SU-DHL-6 (cell line): Measurements from ENCODE around the gene SBNO2.

Experiments used
- H2AFZ ChIP-seq: fragments of 200-600 bp; sonication (generic); 2 replicates; pipeline ENCODE4 v1.6.1; 2014; ENCODE audit warnings: low read depth, mild to moderate bottlenecking, moderate library complexity, mixed read lengths, antibody characterized with exemption, low read length; ENCODE audit not compliant: severe bottlenecking
- H3F3A ChIP-seq: fragments of 200-600 bp; shearing (Covaris generic); 2 replicates; pipeline ENCODE4 v1.6.0; 2016; ENCODE audit warnings: antibody characterized with exemption, mild to moderate bottlenecking; ENCODE audit not compliant: insufficient read depth
- H3K27ac ChIP-seq: fragments of 200-600 bp; sonication (generic); 2 replicates; pipeline ENCODE4 v1.5.1; 2016; ENCODE audit warnings: low read depth, mild to moderate bottlenecking, low read length, moderate library complexity, mixed read lengths
- H3K27me3 ChIP-seq: fragments of 200-600 bp; sonication (generic), shearing (Covaris generic); 2 replicates; pipeline ENCODE4 v1.6.0; 2014; ENCODE audit warnings: mild to moderate bottlenecking, low read length
- H3K36me3 ChIP-seq: fragments of 200-600 bp; sonication (generic); 2 replicates; pipeline ENCODE4 v1.6.1; 2014; ENCODE audit warnings: mild to moderate bottlenecking, low read length, mixed read lengths
- H3K4me2 ChIP-seq: fragments of 300-600, 200-600 bp; shearing (Covaris generic), sonication (generic); 2 replicates; pipeline ENCODE4 v1.6.0; 2014; ENCODE audit warnings: low read length, low read depth, mild to moderate bottlenecking; ENCODE audit not compliant: poor library complexity, severe bottlenecking
- H3K4me3 ChIP-seq: fragments of 200-600 bp; sonication (generic); 2 replicates; pipeline ENCODE4 v1.5.1; 2014; ENCODE audit warnings: antibody characterized with exemption, low read length, mild to moderate bottlenecking, mixed read lengths; ENCODE audit not compliant: insufficient read depth, poor library complexity, severe bottlenecking
- H3K79me2 ChIP-seq: fragments of 200-600 bp; sonication (generic); 2 replicates; pipeline ENCODE4 v1.6.1; 2014; ENCODE audit warnings: mild to moderate bottlenecking, low read length, moderate library complexity; ENCODE audit not compliant: insufficient read depth
- H3K9ac ChIP-seq: fragments of 200-600 bp; sonication (generic); 2 replicates; pipeline ENCODE4 v1.7.0; 2014; ENCODE audit warnings: mild to moderate bottlenecking, low read length
- H3K9me2 ChIP-seq: fragments of 200-600 bp; sonication (generic); replicated peaks from 2 replicates; pipeline ENCODE4 v1.6.1; 2014; ENCODE audit warnings: low read length; ENCODE audit not compliant: insufficient read depth
- H3K9me3 ChIP-seq: fragments of 200-600 bp; sonication (generic); 2 replicates; pipeline ENCODE4 v1.6.1; 2014; ENCODE audit warnings: low read length, mixed read lengths; ENCODE audit not compliant: insufficient read depth
- H4K20me1 ChIP-seq: fragments of 200-600 bp; sonication (generic); 2 replicates; pipeline ENCODE4 v1.6.1; 2014; ENCODE audit warnings: low read depth, mild to moderate bottlenecking, antibody characterized with exemption, low read length, moderate library complexity, mixed read lengths
- EZH2phosphoT487 ChIP-seq: fragments of 200-600 bp; sonication (generic), shearing (Covaris generic); conservative IDR thresholded peaks from 2 replicates; pipeline ENCODE4 v1.6.1; 2018; ENCODE audit warnings: mild to moderate bottlenecking, antibody characterized with exemption, low read length, moderate library complexity, mixed read lengths
- TF ChIP-seq, protein P1 (sequence below): fragments of 200-600 bp; sonication (generic); IDR thresholded peaks from one replicate; pipeline ENCODE4 v1.5.1; 2017; ENCODE audit warnings: antibody characterized with exemption, mild to moderate bottlenecking, low read length, moderate library complexity; ENCODE audit not compliant: insufficient read depth, poor library complexity, severe bottlenecking

Gene SBNO2

GRCh38 chr19:1199531-1199930 is 25.5 kb upstream of the SBNO2 start:
- no peak overlapping the region for H2AFZ ChIP-seq
- no peaks in the 10 kb centered on the region for H3K27me3 ChIP-seq
- no peaks in the 10 kb centered on the region for H3K9me2 ChIP-seq
- H3K4me3 ChIP-seq, result no peak overlapping the region
- no peaks in the 10 kb centered on the region for H3K9me3 ChIP-seq
- H3K79me2 ChIP-seq, result no peaks in the 10 kb centered on the region
- TF ChIP-seq, protein P1, sequence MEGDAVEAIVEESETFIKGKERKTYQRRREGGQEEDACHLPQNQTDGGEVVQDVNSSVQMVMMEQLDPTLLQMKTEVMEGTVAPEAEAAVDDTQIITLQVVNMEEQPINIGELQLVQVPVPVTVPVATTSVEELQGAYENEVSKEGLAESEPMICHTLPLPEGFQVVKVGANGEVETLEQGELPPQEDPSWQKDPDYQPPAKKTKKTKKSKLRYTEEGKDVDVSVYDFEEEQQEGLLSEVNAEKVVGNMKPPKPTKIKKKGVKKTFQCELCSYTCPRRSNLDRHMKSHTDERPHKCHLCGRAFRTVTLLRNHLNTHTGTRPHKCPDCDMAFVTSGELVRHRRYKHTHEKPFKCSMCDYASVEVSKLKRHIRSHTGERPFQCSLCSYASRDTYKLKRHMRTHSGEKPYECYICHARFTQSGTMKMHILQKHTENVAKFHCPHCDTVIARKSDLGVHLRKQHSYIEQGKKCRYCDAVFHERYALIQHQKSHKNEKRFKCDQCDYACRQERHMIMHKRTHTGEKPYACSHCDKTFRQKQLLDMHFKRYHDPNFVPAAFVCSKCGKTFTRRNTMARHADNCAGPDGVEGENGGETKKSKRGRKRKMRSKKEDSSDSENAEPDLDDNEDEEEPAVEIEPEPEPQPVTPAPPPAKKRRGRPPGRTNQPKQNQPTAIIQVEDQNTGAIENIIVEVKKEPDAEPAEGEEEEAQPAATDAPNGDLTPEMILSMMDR, result no peak
- TF ChIP-seq EZH2phosphoT487, result no peak
- H3K36me3 ChIP-seq, result no peaks in the 10 kb centered on the region
- no peak overlapping the region for H3K27ac ChIP-seq
- no peak overlapping the region for H3K4me2 ChIP-seq
- H3F3A ChIP-seq, result peaks cover 8% of the 10 kb centered on the region
- H3K9ac ChIP-seq, result no peak overlapping the region
- H4K20me1 ChIP-seq, result no peaks in the 10 kb centered on the region

- Histone ChIP-seq H3K27me3 (no peaks in the 10 kb centered on the region), H3K79me2 (no peaks in the 10 kb centered on the region), H3K36me3 (no peaks in the 10 kb centered on the region), H4K20me1 (no peaks in the 10 kb centered on the region), H2AFZ (no peak overlapping the region), H3K9ac (no peak overlapping the region), H3K9me2 (no peaks in the 10 kb centered on the region), H3K4me2 (no peak overlapping the region), H3F3A (0 out of 2 replicates have a peak, but pooled peaks cover 3% of the 10 kb centered on the region), H3K9me3 (no peaks in the 10 kb centered on the region), H3K4me3 (no peak overlapping the region), H3K27ac (no peak overlapping the region)
- TF ChIP-seq, protein P1, result no peak
- TF ChIP-seq EZH2phosphoT487, result no peak
These were observed 15.4 kb upstream of the SBNO2 start for GRCh38 chr19:1189419-1189818.

GRCh38 chr19:1183543-1184172 is 9.6 kb upstream of the SBNO2 start:
- Histone ChIP-seq H3K9ac (no peak overlapping the region), H3K9me2 (no peaks in the 10 kb centered on the region), H3K27ac (no peak overlapping the region), H3K9me3 (no peaks in the 10 kb centered on the region), H3K4me3 (no peak overlapping the region), H3K27me3 (no peaks in the 10 kb centered on the region), H4K20me1 (no peaks in the 10 kb centered on the region), H3F3A (no peaks in the 10 kb centered on the region), H3K36me3 (no peaks in the 10 kb centered on the region), H2AFZ (no peak overlapping the region), H3K79me2 (no peaks in the 10 kb centered on the region), H3K4me2 (no peak overlapping the region)
- TF ChIP-seq, protein P1, result no peak
- no peak for TF ChIP-seq EZH2phosphoT487
